Measurements from ENCODE around the gene WDR43. TPM values are rescaled to one million over a fixed set of nuclear protein-coding genes. Genes with fewer than 3 reads are reported as not detected.

WDR43 gene
- total RNA-seq, 2 experiments from 2014 or later, result 76.5 to 78.7 TPM

GRCh38 chr2:28896906-28897305 is 2.4 kb downstream of the WDR43 start:
- no peak overlapping the region for H3K27ac Mint-ChIP-seq
- no peak for DNase-seq
- H3K4me1 Mint-ChIP-seq (ENCODE audit: low read depth), result peaks cover 52% of the 10 kb centered on the region
- no peaks in the 10 kb centered on the region for H3K27me3 Mint-ChIP-seq (ENCODE audit: low read depth)
- no peaks in the 10 kb centered on the region for H3K9me3 Mint-ChIP-seq
- H3K4me3 Mint-ChIP-seq, result peak overlapping the region; percentile 100
- CTCF ChIA-PET, result interaction anchor here (1.3 to 1.7 kb wide), 2 partner anchors 302 to 331 kb away, joined by 3 to 4 read pairs; no protein-coding TSS in a partner anchor
- peaks cover 16% of the 10 kb centered on the region for H3K36me3 Mint-ChIP-seq (ENCODE audit: low read depth)
- intact Hi-C loops (cut with micrococcal nuclease), result loop anchor here (5.0 kb wide), 1 partner anchor 305 kb away; no protein-coding TSS in a partner anchor

- peak overlapping the region; percentile 59 for H3K4me3 Mint-ChIP-seq
- intact Hi-C loops (cut with micrococcal nuclease), result loop anchor here (5.0 kb wide), 1 partner anchor 306 kb away; no protein-coding TSS in a partner anchor
- H3K36me3 Mint-ChIP-seq (ENCODE audit: low read depth), result peaks cover 22% of the 10 kb centered on the region
These were observed 3.6 kb downstream of the WDR43 start for GRCh38 chr2:28898048-28898447.

GRCh38 chr2:28901202-28901601 is 6.7 kb downstream of the WDR43 start:
- Mint-ChIP-seq H3K36me3 (ENCODE audit: low read depth) (peaks cover 32% of the 10 kb centered on the region), H3K27ac (no peak overlapping the region), H3K9me3 (no peaks in the 10 kb centered on the region), H3K4me1 (ENCODE audit: low read depth) (peaks cover 70% of the 10 kb centered on the region), H3K27me3 (ENCODE audit: low read depth) (no peaks in the 10 kb centered on the region), H3K4me3 (no peak overlapping the region)
- no peak for DNase-seq
- intact Hi-C loops (cut with micrococcal nuclease), result no loop called here
- CTCF ChIA-PET, result interaction anchor here (1.0 to 1.4 kb wide), 3 partner anchors 9 to 78 kb away, joined by 3 read pairs; no protein-coding TSS in a partner anchor

More at GRCh38 chr2:28898048-28898447, 3.6 kb downstream of the WDR43 start:
- Mint-ChIP-seq H3K9me3 (no peaks in the 10 kb centered on the region), H3K27ac (peak overlapping the region; percentile 61), H3K27me3 (ENCODE audit: low read depth) (no peaks in the 10 kb centered on the region), H3K4me1 (ENCODE audit: low read depth) (peaks cover 57% of the 10 kb centered on the region)
- no peak for DNase-seq
- CTCF ChIA-PET, result no interaction called here

GRCh38 chr2:28901841-28902240 is 7.4 kb downstream of the WDR43 start:
- no peaks in the 10 kb centered on the region for H3K9me3 Mint-ChIP-seq
- intact Hi-C loops (cut with micrococcal nuclease), result no loop called here
- peaks cover 66% of the 10 kb centered on the region for H3K4me1 Mint-ChIP-seq (ENCODE audit: low read depth)
- no peak overlapping the region for H3K27ac Mint-ChIP-seq
- CTCF ChIA-PET, result interaction anchor here (0.6 to 1.4 kb wide), 3 partner anchors 8 to 78 kb away, joined by 3 to 4 read pairs (median 3); no protein-coding TSS in a partner anchor
- H3K36me3 Mint-ChIP-seq (ENCODE audit: low read depth), result peaks cover 38% of the 10 kb centered on the region
- no peak for DNase-seq
- H3K27me3 Mint-ChIP-seq (ENCODE audit: low read depth), result no peaks in the 10 kb centered on the region
- H3K4me3 Mint-ChIP-seq, result no peak overlapping the region

- Mint-ChIP-seq H3K27ac (no peak overlapping the region), H3K27me3 (ENCODE audit: low read depth) (no peaks in the 10 kb centered on the region), H3K36me3 (ENCODE audit: low read depth) (peaks cover 41% of the 10 kb centered on the region), H3K4me3 (no peak overlapping the region), H3K9me3 (no peaks in the 10 kb centered on the region), H3K4me1 (ENCODE audit: low read depth) (peaks cover 60% of the 10 kb centered on the region)
- CTCF ChIA-PET, result interaction anchor here (0.6 to 1.4 kb wide), 3 partner anchors 8 to 79 kb away, joined by 3 to 4 read pairs (median 3); no protein-coding TSS in a partner anchor
- intact Hi-C loops (cut with micrococcal nuclease), result no loop called here
- no peak for DNase-seq
These were observed 8.1 kb downstream of the WDR43 start for GRCh38 chr2:28902584-28902983.

- intact Hi-C loops (cut with micrococcal nuclease), result no loop called here
- DNase-seq, result no peak
- no peaks in the 10 kb centered on the region for H3K9me3 Mint-ChIP-seq
- H3K27me3 Mint-ChIP-seq (ENCODE audit: low read depth), result no peaks in the 10 kb centered on the region
- peaks cover 51% of the 10 kb centered on the region for H3K36me3 Mint-ChIP-seq (ENCODE audit: low read depth)
- CTCF ChIA-PET, result interaction anchor here (1.5 kb wide), 1 partner anchor 83 kb away, joined by 5 read pairs; no protein-coding TSS in a partner anchor
- H3K4me1 Mint-ChIP-seq (ENCODE audit: low read depth), result peaks cover 44% of the 10 kb centered on the region
- no peak overlapping the region for H3K27ac Mint-ChIP-seq
- H3K4me3 Mint-ChIP-seq, result no peak overlapping the region
These were observed 9.8 kb downstream of the WDR43 start for GRCh38 chr2:28904295-28904694.

GRCh38 chr2:28904802-28905457 is 10.5 kb downstream of the WDR43 start:
- Mint-ChIP-seq H3K9me3 (no peaks in the 10 kb centered on the region), H3K27me3 (ENCODE audit: low read depth) (no peaks in the 10 kb centered on the region), H3K27ac (peak overlapping the region; percentile 37), H3K36me3 (ENCODE audit: low read depth) (peaks cover 58% of the 10 kb centered on the region), H3K4me3 (no peak overlapping the region), H3K4me1 (ENCODE audit: low read depth) (peaks cover 38% of the 10 kb centered on the region)
- CTCF ChIA-PET, result interaction anchor here (1.5 kb wide), 1 partner anchor 83 kb away, joined by 5 read pairs; no protein-coding TSS in a partner anchor
- no peak for DNase-seq
- intact Hi-C loops (cut with micrococcal nuclease), result no loop called here

- H3K9me3 Mint-ChIP-seq, result no peaks in the 10 kb centered on the region
These were observed 11.1 kb downstream of the WDR43 start for GRCh38 chr2:28905533-28905932.

GRCh38 chr2:28906376-28906775 is 11.9 kb downstream of the WDR43 start:
- H3K4me1 Mint-ChIP-seq (ENCODE audit: low read depth), result peaks cover 26% of the 10 kb centered on the region
- H3K4me3 Mint-ChIP-seq, result no peak overlapping the region
- CTCF ChIA-PET, result no interaction called here
- DNase-seq, result no peak
- intact Hi-C loops (cut with micrococcal nuclease), result no loop called here
- no peak overlapping the region for H3K27ac Mint-ChIP-seq
- no peaks in the 10 kb centered on the region for H3K9me3 Mint-ChIP-seq
- peaks cover 57% of the 10 kb centered on the region for H3K36me3 Mint-ChIP-seq (ENCODE audit: low read depth)
- H3K27me3 Mint-ChIP-seq (ENCODE audit: low read depth), result no peaks in the 10 kb centered on the region

More at GRCh38 chr2:28905533-28905932, 11.1 kb downstream of the WDR43 start:
- Mint-ChIP-seq H3K4me1 (ENCODE audit: low read depth) (peaks cover 33% of the 10 kb centered on the region), H3K4me3 (no peak overlapping the region), H3K36me3 (ENCODE audit: low read depth) (peaks cover 61% of the 10 kb centered on the region), H3K27ac (peak overlapping the region; percentile 37), H3K27me3 (ENCODE audit: low read depth) (no peaks in the 10 kb centered on the region)
- intact Hi-C loops (cut with micrococcal nuclease), result no loop called here
- no peak for DNase-seq
- CTCF ChIA-PET, result interaction anchor here (0.6 to 1.5 kb wide), 2 partner anchors 64 to 84 kb away, joined by 3 to 5 read pairs; no protein-coding TSS in a partner anchor

- Mint-ChIP-seq H3K27me3 (ENCODE audit: low read depth) (no peaks in the 10 kb centered on the region), H3K4me1 (ENCODE audit: low read depth) (peaks cover 24% of the 10 kb centered on the region), H3K27ac (no peak overlapping the region), H3K36me3 (ENCODE audit: low read depth) (peaks cover 57% of the 10 kb centered on the region), H3K4me3 (no peak overlapping the region), H3K9me3 (no peaks in the 10 kb centered on the region)
- intact Hi-C loops (cut with micrococcal nuclease), result no loop called here
- CTCF ChIA-PET, result no interaction called here
- no peak for DNase-seq
These were observed 12.4 kb downstream of the WDR43 start for GRCh38 chr2:28906821-28907220.

- H3K27me3 Mint-ChIP-seq (ENCODE audit: low read depth), result no peaks in the 10 kb centered on the region
- intact Hi-C loops (cut with micrococcal nuclease), result no loop called here
- H3K4me1 Mint-ChIP-seq (ENCODE audit: low read depth), result peaks cover 19% of the 10 kb centered on the region
- no peak overlapping the region for H3K27ac Mint-ChIP-seq
- H3K4me3 Mint-ChIP-seq, result no peak overlapping the region
- peaks cover 58% of the 10 kb centered on the region for H3K36me3 Mint-ChIP-seq (ENCODE audit: low read depth)
- H3K9me3 Mint-ChIP-seq, result no peaks in the 10 kb centered on the region
- no peak for DNase-seq
- CTCF ChIA-PET, result interaction anchor here (2.5 kb wide), 1 partner anchor 87 kb away, joined by 9 read pairs; no protein-coding TSS in a partner anchor
These were observed 13.7 kb downstream of the WDR43 start for GRCh38 chr2:28908172-28908571.

- peaks cover 10% of the 10 kb centered on the region for H3K4me1 Mint-ChIP-seq (ENCODE audit: low read depth)
- no peak overlapping the region for H3K4me3 Mint-ChIP-seq
- no peak for DNase-seq
- no peaks in the 10 kb centered on the region for H3K27me3 Mint-ChIP-seq (ENCODE audit: low read depth)
- intact Hi-C loops (cut with micrococcal nuclease), result no loop called here
- H3K27ac Mint-ChIP-seq, result no peak overlapping the region
- no peaks in the 10 kb centered on the region for H3K9me3 Mint-ChIP-seq
- CTCF ChIA-PET, result interaction anchor here (0.7 to 2.5 kb wide), 2 partner anchors 8 to 89 kb away, joined by 3 to 9 read pairs; no protein-coding TSS in a partner anchor
- peaks cover 61% of the 10 kb centered on the region for H3K36me3 Mint-ChIP-seq (ENCODE audit: low read depth)
These were observed 15.3 kb downstream of the WDR43 start for GRCh38 chr2:28909655-28910353.

All from activated naive CD4-positive, alpha-beta T cell treated with anti-CD3 and anti-CD28 coated beads for 36 hours (primary cell).